OCI-LY3 (cell line): Measurements from ENCODE around the gene LGI4.

Experiments used
- CTCF ChIP-seq: fragments of 200-600, 300-600 bp; sonication (generic); IDR thresholded peaks from 2 replicates; pipeline ENCODE4 v1.5.1; 2014; ENCODE audit warnings: antibody characterized with exemption, low read length, low read depth
- EZH2phosphoT487 ChIP-seq: fragments of 200-600 bp; shearing (Covaris generic); IDR thresholded peaks from 2 replicates; pipeline ENCODE4 v1.6.1; 2018; ENCODE audit warnings: antibody characterized with exemption, mixed run types, low read depth

GRCh38 chr19:35093941-35094647 is 40.8 kb downstream of the LGI4 start:
- no peak for TF ChIP-seq CTCF
- no peak for TF ChIP-seq EZH2phosphoT487
